ENCODE measurements around the gene TEX26. TPM values are rescaled to one million over a fixed set of nuclear protein-coding genes. Genes with fewer than 3 reads are reported as not detected.

The TEX26 gene
- total and polyA plus RNA-seq, 7 experiments from 2014 or later = not detected

GRCh38 chr13:30997697-30998096 is 65.2 kb downstream of the TEX26 start:
- H3K27ac ChIP-seq (ENCODE audit: low read depth, low read length) = no peak overlapping the region
- no peaks in the 10 kb centered on the region for H3K4me1 ChIP-seq (ENCODE audit: control insufficient read depth in 2 of 2, insufficient read depth in 2 of 2, low read length in 2 of 2)
- H3K27me3 Mint-ChIP-seq = peaks cover 20 to 31% (median 25%) of the 10 kb centered on the region in 5 donors
- H3K4me3 ChIP-seq (ENCODE audit: low read length) = no peak overlapping the region
- H3K36me3 Mint-ChIP-seq = no peaks in the 10 kb centered on the region
- H3K27me3 ChIP-seq (ENCODE audit: control insufficient read depth in 2 of 2, insufficient read depth in 2 of 2, low read length in 2 of 2) = peaks cover 0 to 6% of the 10 kb centered on the region in 2 donors
- H3K27ac Mint-ChIP-seq = no peak overlapping the region
- ChIA-PET POLR2A (no interaction called here), CTCF (no interaction called here)
- no peaks in the 10 kb centered on the region for H3K4me1 Mint-ChIP-seq
- intact Hi-C loops (cut with micrococcal nuclease) = no loop called here
- ATAC-seq = no peak
- no peaks in the 10 kb centered on the region for H3K9me3 ChIP-seq (ENCODE audit: control insufficient read depth in 2 of 3, low read length in 3 of 3)
- H3K36me3 ChIP-seq (ENCODE audit: control insufficient read depth in 2 of 3, insufficient read depth in 3 of 3, low read length in 3 of 3) = no peaks in the 10 kb centered on the region
- no peak overlapping the region for H3K4me3 Mint-ChIP-seq
- peaks cover 0 to 3% (median 0%) of the 10 kb centered on the region in 11 donors for H3K9me3 Mint-ChIP-seq
- no peak for DNase-seq

- ATAC-seq (no peak), DNase-seq (no peak)
- Histone ChIP-seq H3K4me1 (ENCODE audit: control insufficient read depth in 2 of 2, insufficient read depth in 2 of 2, low read length in 2 of 2) (no peaks in the 10 kb centered on the region), H3K9me3 (ENCODE audit: control insufficient read depth in 2 of 3, low read length in 3 of 3) (no peaks in the 10 kb centered on the region), H3K36me3 (ENCODE audit: control insufficient read depth in 2 of 3, insufficient read depth in 3 of 3, low read length in 3 of 3) (no peaks in the 10 kb centered on the region), H3K27me3 (ENCODE audit: control insufficient read depth in 2 of 2, insufficient read depth in 2 of 2, low read length in 2 of 2) (peaks cover 0 to 6% of the 10 kb centered on the region in 2 donors), H3K4me3 (ENCODE audit: low read length) (no peak overlapping the region), H3K27ac (ENCODE audit: low read depth, low read length) (no peak overlapping the region)
- ChIA-PET POLR2A (no interaction called here), CTCF (no interaction called here)
- H3K9me3 Mint-ChIP-seq = peaks cover 0 to 3% (median 0%) of the 10 kb centered on the region in 11 donors
- H3K4me1 Mint-ChIP-seq = no peaks in the 10 kb centered on the region
- intact Hi-C loops (cut with micrococcal nuclease) = no loop called here
- no peaks in the 10 kb centered on the region for H3K36me3 Mint-ChIP-seq
- no peak overlapping the region for H3K4me3 Mint-ChIP-seq
- H3K27ac Mint-ChIP-seq = no peak overlapping the region
- H3K27me3 Mint-ChIP-seq = peaks cover 13 to 28% (median 23%) of the 10 kb centered on the region in 5 donors
These were observed 66.0 kb downstream of the TEX26 start for GRCh38 chr13:30998136-30999088.

DNA sequence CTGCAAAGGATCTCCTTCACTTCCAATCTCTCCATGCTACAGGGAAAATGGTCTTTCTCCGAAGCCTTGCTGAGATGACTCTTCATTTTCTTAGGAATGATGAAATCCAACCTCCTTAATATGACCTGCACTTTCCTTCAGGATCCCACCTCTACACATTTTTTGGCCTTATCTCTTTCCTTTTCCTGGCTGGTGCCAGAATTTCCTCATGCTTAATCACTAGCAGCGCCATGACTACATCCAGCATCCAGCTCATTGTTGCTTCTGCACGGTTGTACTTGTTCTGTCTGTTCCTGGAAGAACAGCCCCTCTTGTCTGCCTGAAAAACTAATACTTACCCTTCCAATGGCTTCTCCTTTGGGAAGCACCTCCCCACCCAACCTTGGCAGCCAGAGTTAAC is 68.4 kb downstream of the TEX26 start:
- no peaks in the 10 kb centered on the region for H3K36me3 Mint-ChIP-seq
- CTCF ChIA-PET = interaction anchor here (0.7 kb wide), 1 partner anchor 300 kb away, joined by 3 read pairs; no protein-coding TSS in a partner anchor
- Histone ChIP-seq H3K4me3 (ENCODE audit: low read length) (no peak overlapping the region), H3K27ac (ENCODE audit: low read depth, low read length) (no peak overlapping the region), H3K4me1 (ENCODE audit: control insufficient read depth in 2 of 2, insufficient read depth in 2 of 2, low read length in 2 of 2) (no peaks in the 10 kb centered on the region), H3K9me3 (ENCODE audit: control insufficient read depth in 2 of 3, low read length in 3 of 3) (no peaks in the 10 kb centered on the region), H3K27me3 (ENCODE audit: control insufficient read depth in 2 of 2, insufficient read depth in 2 of 2, low read length in 2 of 2) (peaks cover 0 to 6% of the 10 kb centered on the region in 2 donors), H3K36me3 (ENCODE audit: control insufficient read depth in 2 of 3, insufficient read depth in 3 of 3, low read length in 3 of 3) (no peaks in the 10 kb centered on the region)
- peaks cover 0 to 2% (median 0%) of the 10 kb centered on the region in 11 donors for H3K9me3 Mint-ChIP-seq
- intact Hi-C loops (cut with micrococcal nuclease) = no loop called here
- no peak for ATAC-seq
- no peaks in the 10 kb centered on the region for H3K4me1 Mint-ChIP-seq
- POLR2A ChIA-PET = no interaction called here
- DNase-seq = no peak
- H3K27me3 Mint-ChIP-seq = peaks cover 11 to 29% (median 26%) of the 10 kb centered on the region in 5 donors
- no peak overlapping the region for H3K27ac Mint-ChIP-seq
- no peak overlapping the region for H3K4me3 Mint-ChIP-seq

- peak overlapping the region in 1 of 9 donors; percentile 28 for H3K27ac Mint-ChIP-seq
- peaks cover 11 to 32% (median 29%) of the 10 kb centered on the region in 5 donors for H3K27me3 Mint-ChIP-seq
- H3K27ac ChIP-seq (ENCODE audit: low read depth, low read length) = no peak overlapping the region
- H3K4me3 ChIP-seq (ENCODE audit: low read length) = no peak overlapping the region
- H3K27me3 ChIP-seq (ENCODE audit: control insufficient read depth in 2 of 2, insufficient read depth in 2 of 2, low read length in 2 of 2) = peaks cover 0 to 6% of the 10 kb centered on the region in 2 donors
- H3K9me3 ChIP-seq (ENCODE audit: control insufficient read depth in 2 of 3, low read length in 3 of 3) = no peaks in the 10 kb centered on the region
- H3K9me3 Mint-ChIP-seq = peaks cover 0 to 2% (median 0%) of the 10 kb centered on the region in 11 donors
- ChIA-PET CTCF (interaction anchor here (0.6 kb wide), 1 partner anchor 221 kb away, joined by 5 read pairs; no protein-coding TSS in a partner anchor), POLR2A (no interaction called here)
- H3K4me1 ChIP-seq (ENCODE audit: control insufficient read depth in 2 of 2, insufficient read depth in 2 of 2, low read length in 2 of 2) = no peaks in the 10 kb centered on the region
- H3K36me3 ChIP-seq (ENCODE audit: control insufficient read depth in 2 of 3, insufficient read depth in 3 of 3, low read length in 3 of 3) = no peaks in the 10 kb centered on the region
- ATAC-seq (no peak), DNase-seq (no peak)
- H3K4me1 Mint-ChIP-seq = no peaks in the 10 kb centered on the region
- intact Hi-C loops (cut with micrococcal nuclease) = no loop called here
- H3K36me3 Mint-ChIP-seq = no peaks in the 10 kb centered on the region
- no peak overlapping the region for H3K4me3 Mint-ChIP-seq
These were observed 69.2 kb downstream of the TEX26 start for GRCh38 chr13:31001647-31002046.

DNA sequence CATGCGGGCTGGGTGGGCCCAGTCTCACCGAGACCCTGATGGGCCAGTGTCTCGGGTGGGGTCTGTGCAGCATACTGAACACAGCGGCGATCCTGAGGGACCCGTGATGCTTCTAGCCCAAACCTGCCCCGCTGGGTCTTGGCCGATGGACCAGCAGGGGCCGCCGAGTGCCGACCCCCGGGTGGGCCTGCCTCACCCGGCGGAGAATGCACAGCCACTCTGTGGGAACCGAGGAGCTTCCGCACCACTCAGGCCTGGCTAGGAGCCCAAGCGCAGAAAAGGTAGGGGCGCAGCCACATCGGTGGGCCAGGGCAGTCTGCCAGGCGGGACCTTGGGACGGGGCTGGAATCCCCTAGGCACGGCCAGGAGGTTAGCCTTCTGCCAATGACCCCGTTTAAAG is 72.6 kb downstream of the TEX26 start:
- POLR2A ChIA-PET = no interaction called here

DNA sequence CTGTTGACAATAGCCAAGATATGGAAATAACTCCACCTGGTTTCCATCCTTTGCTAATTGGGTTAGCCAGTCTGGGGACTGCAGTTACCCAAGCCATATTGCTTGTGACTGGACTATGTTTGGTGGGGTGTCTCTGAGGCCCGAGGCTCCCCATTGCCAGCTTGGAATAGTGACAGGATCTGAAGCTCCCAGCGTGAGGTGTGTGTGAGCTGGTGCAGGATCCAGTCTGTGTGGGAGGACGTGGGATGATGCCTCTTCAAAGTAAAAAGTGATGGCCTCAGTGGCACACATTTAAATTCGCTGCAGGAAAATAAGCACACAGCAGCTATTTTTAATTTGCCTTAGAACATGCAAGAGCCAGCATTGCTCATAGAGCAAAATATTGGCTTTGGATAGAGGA is 75.0 kb downstream of the TEX26 start:
- Histone ChIP-seq H3K27me3 (ENCODE audit: control insufficient read depth in 2 of 2, insufficient read depth in 2 of 2, low read length in 2 of 2) (no peaks in the 10 kb centered on the region), H3K4me3 (ENCODE audit: low read length) (no peak overlapping the region), H3K27ac (ENCODE audit: low read depth, low read length) (no peak overlapping the region), H3K36me3 (ENCODE audit: control insufficient read depth in 2 of 3, insufficient read depth in 3 of 3, low read length in 3 of 3) (no peaks in the 10 kb centered on the region), H3K4me1 (ENCODE audit: control insufficient read depth in 2 of 2, insufficient read depth in 2 of 2, low read length in 2 of 2) (no peaks in the 10 kb centered on the region), H3K9me3 (ENCODE audit: control insufficient read depth in 2 of 3, low read length in 3 of 3) (no peaks in the 10 kb centered on the region)
- ATAC-seq (no peak), DNase-seq (no peak)
- H3K27ac Mint-ChIP-seq = no peak overlapping the region
- ChIA-PET CTCF (no interaction called here), POLR2A (no interaction called here)
- no peaks in the 10 kb centered on the region for H3K4me1 Mint-ChIP-seq
- H3K4me3 Mint-ChIP-seq = no peak overlapping the region
- H3K27me3 Mint-ChIP-seq = peaks cover 18 to 45% (median 24%) of the 10 kb centered on the region in 5 donors
- intact Hi-C loops (cut with micrococcal nuclease) = no loop called here
- H3K9me3 Mint-ChIP-seq = peaks cover 0 to 3% (median 0%) of the 10 kb centered on the region in 11 donors
- no peaks in the 10 kb centered on the region for H3K36me3 Mint-ChIP-seq

More for the DNA sequence above, 72.6 kb downstream of the TEX26 start:
- no peaks in the 10 kb centered on the region for H3K36me3 ChIP-seq (ENCODE audit: control insufficient read depth in 2 of 3, insufficient read depth in 3 of 3, low read length in 3 of 3)
- H3K4me1 ChIP-seq (ENCODE audit: control insufficient read depth in 2 of 2, insufficient read depth in 2 of 2, low read length in 2 of 2) = no peaks in the 10 kb centered on the region
- Mint-ChIP-seq H3K9me3 (peaks cover 0 to 3% (median 0%) of the 10 kb centered on the region in 11 donors), H3K27ac (no peak overlapping the region), H3K4me1 (no peaks in the 10 kb centered on the region), H3K36me3 (no peaks in the 10 kb centered on the region), H3K4me3 (no peak overlapping the region), H3K27me3 (peaks cover 20 to 47% (median 28%) of the 10 kb centered on the region in 5 donors)
- H3K27me3 ChIP-seq (ENCODE audit: control insufficient read depth in 2 of 2, insufficient read depth in 2 of 2, low read length in 2 of 2) = peaks cover 0 to 6% of the 10 kb centered on the region in 2 donors
- CTCF ChIA-PET = no interaction called here
- ATAC-seq (no peak), DNase-seq (no peak)
- H3K9me3 ChIP-seq (ENCODE audit: control insufficient read depth in 2 of 3, low read length in 3 of 3) = no peaks in the 10 kb centered on the region
- H3K27ac ChIP-seq (ENCODE audit: low read depth, low read length) = no peak overlapping the region
- H3K4me3 ChIP-seq (ENCODE audit: low read length) = no peak overlapping the region
- intact Hi-C loops (cut with micrococcal nuclease) = no loop called here
